Ovary (tissue), 9 donors: Measurements from ENCODE around the gene CGB8. TPM values are rescaled to one million over a fixed set of nuclear protein-coding genes. Genes with fewer than 3 reads are reported as not detected.

Experiments
- DNase-seq, 5 donors: peaks; one replicate each; pipeline ENCODE4 v3.0.0-alpha.2; 2019 to 2020
- H3K27ac ChIP-seq, 2 donors: fragments of 200-600 bp; one replicate each; pipeline versions ENCODE4 v1.5.1 to v1.8.0; 2019 to 2022
- H3K27me3 ChIP-seq: fragments of 200-600 bp; one replicate; pipeline ENCODE4 v1.8.0; 2022
- H3K36me3 ChIP-seq: fragments of 200-600 bp; sonication (generic); one replicate; pipeline ENCODE4 v1.5.1; 2019
- H3K4me1 ChIP-seq: one replicate; pipeline ENCODE4 v1.8.1; 2013; ENCODE audit warnings: mild to moderate bottlenecking, moderate library complexity; ENCODE audit not compliant: insufficient read depth
- H3K4me3 ChIP-seq: fragments of 200-600 bp; sonication (generic); one replicate; pipeline ENCODE4 v1.5.1; 2017
- H3K9me3 ChIP-seq, 2 donors: fragments of 200-600 bp in 1 of 2; sonication (generic) in 1 of 2; one replicate each; pipeline versions ENCODE4 v1.5.1 to v1.8.1; 2013 to 2019; ENCODE audit warnings: mild to moderate bottlenecking in 1 of 2, moderate library complexity in 1 of 2
- EP300 ChIP-seq: sonication (generic); formaldehyde crosslinking; IDR thresholded peaks from one replicate; pipeline ENCODE4 v1.6.1; 2017; ENCODE audit warnings: antibody characterized with exemption
- POLR2A ChIP-seq: fragments of 450-650 bp; IDR thresholded peaks from one replicate; pipeline ENCODE4 v1.6.1; 2017; ENCODE audit warnings: antibody characterized with exemption, mild to moderate bottlenecking, moderate library complexity
- WGBS, 3 donors: extraction: QIAGEN DNeasy Blood & Tissue Kit in 1 of 3; methylation state at CpG; one replicate each; pipeline versions ENCODE4 v1.1.5 to v1.1.7; 2013 to 2017; 5-methylcytosine and 5-hydroxymethylcytosine counted together
- intact Hi-C, 4 donors: fragments of 100-400 bp; cut with DNase I; formaldehyde crosslinking; loops; one replicate each; pipeline versions ENCODE4 v1.11.0 to v1.15.1; 2022 to 2023
- polyA plus RNA-seq, 2 donors: library from polyadenylated mRNA; stranded (reverse); fragments of 200-250 nt in 1 of 2; fragments of 350-450 nt in 1 of 2; fragmentation: Illumina TruSeq in 1 of 2; extraction: RNeasy Lipid Tissue Mini Kit (QIAGEN cat#74804) in 1 of 2; gene quantifications; one replicate each; pipeline ENCODE4 v1.2.3, GENCODE V29; 2013 to 2014
- total RNA-seq, 7 donors: library from RNA; depleted of rRNA in 2 of 7; stranded (reverse); fragments of >200 nt in 2 of 7; fragmentation: NEBNext Ultra II Directional in 3 of 7; extraction: Animal tissue kit (Norgen Biotek cat#: 25700) in 3 of 7; gene quantifications; one replicate each; pipeline versions ENCODE4 v1.1.0 to v1.2.4, GENCODE V29; 2016 to 2023
- TF ChIP-seq, protein P1 (sequence below), 3 donors: fragments of 450-650 bp in 2 of 3; fragments of 200-600 bp in 1 of 3; IDR thresholded peaks; one replicate each; pipeline versions ENCODE4 v1.5.1 to v1.8.0; 2016 to 2022; ENCODE audit warnings: antibody characterized with exemption in 3 of 3, mild to moderate bottlenecking in 1 of 3
- donor health status: DM: no; HTN: no; CAD: no; lungs with moderate emphysema.
- donor health status: DM: no; HTN: no; CAD: no.
- donor health status: Bipolar disorder and iron deficiency.
- donor health status: DM: yes; HTN: yes; CAD: no.
- donor health status: DM: no; HTN: no; CAD: no.
- donor health status: DM: yes; HTN: yes; CAD: no.

CGB8 gene
- total and polyA plus RNA-seq, 9 donors: 0.46 TPM; not detected in 8

DNA sequence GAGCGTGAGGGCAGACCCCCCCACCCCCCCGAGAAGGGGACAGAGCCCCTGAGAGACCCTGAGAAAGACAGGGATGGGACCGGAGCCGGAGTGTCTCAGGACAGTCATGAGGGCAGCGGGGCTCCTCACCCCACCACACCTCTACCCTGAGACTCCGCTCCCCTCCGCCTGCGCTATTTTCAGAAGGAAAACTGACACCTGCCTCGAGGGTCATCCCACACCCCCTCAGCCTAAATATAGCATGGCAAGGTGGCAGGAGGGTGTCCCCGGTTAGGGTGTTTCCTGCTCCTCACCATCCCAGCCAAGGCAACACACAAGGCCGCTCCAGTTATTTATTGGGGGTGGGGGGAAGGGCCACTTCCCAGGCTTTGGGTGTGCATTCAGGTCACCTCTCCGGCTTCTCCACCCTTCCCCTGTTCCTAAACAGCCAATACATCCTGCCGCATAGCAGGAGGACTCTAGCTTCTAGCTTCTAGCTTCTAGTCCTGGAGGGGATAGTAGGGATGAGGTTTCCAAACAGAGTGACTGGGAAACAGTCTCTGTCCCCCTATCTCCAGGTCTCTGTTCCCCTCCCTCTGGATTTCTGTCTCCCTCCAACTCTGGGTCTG, 17.1 kb upstream of the CGB8 start:
- H3K9me3 ChIP-seq: no peaks in the 10 kb centered on the region
- DNase-seq: no peak
- 52 to 60% (median 59%) methylated on average over 13 of the region's 13 CpGs for WGBS, 3 donors
- no peaks in the 10 kb centered on the region for H3K27me3 ChIP-seq
- intact Hi-C loops: no loop called here
- no peak overlapping the region for H3K27ac ChIP-seq
- H3K4me1 ChIP-seq: peaks cover 2% of the 10 kb centered on the region
- TF ChIP-seq EP300 (no peak), POLR2A (no peak)
- TF ChIP-seq, protein P1, sequence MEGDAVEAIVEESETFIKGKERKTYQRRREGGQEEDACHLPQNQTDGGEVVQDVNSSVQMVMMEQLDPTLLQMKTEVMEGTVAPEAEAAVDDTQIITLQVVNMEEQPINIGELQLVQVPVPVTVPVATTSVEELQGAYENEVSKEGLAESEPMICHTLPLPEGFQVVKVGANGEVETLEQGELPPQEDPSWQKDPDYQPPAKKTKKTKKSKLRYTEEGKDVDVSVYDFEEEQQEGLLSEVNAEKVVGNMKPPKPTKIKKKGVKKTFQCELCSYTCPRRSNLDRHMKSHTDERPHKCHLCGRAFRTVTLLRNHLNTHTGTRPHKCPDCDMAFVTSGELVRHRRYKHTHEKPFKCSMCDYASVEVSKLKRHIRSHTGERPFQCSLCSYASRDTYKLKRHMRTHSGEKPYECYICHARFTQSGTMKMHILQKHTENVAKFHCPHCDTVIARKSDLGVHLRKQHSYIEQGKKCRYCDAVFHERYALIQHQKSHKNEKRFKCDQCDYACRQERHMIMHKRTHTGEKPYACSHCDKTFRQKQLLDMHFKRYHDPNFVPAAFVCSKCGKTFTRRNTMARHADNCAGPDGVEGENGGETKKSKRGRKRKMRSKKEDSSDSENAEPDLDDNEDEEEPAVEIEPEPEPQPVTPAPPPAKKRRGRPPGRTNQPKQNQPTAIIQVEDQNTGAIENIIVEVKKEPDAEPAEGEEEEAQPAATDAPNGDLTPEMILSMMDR (IDR thresholded peaks at IDR 0.05): no peak
- no peak overlapping the region for H3K4me3 ChIP-seq
- H3K36me3 ChIP-seq: no peaks in the 10 kb centered on the region

DNA sequence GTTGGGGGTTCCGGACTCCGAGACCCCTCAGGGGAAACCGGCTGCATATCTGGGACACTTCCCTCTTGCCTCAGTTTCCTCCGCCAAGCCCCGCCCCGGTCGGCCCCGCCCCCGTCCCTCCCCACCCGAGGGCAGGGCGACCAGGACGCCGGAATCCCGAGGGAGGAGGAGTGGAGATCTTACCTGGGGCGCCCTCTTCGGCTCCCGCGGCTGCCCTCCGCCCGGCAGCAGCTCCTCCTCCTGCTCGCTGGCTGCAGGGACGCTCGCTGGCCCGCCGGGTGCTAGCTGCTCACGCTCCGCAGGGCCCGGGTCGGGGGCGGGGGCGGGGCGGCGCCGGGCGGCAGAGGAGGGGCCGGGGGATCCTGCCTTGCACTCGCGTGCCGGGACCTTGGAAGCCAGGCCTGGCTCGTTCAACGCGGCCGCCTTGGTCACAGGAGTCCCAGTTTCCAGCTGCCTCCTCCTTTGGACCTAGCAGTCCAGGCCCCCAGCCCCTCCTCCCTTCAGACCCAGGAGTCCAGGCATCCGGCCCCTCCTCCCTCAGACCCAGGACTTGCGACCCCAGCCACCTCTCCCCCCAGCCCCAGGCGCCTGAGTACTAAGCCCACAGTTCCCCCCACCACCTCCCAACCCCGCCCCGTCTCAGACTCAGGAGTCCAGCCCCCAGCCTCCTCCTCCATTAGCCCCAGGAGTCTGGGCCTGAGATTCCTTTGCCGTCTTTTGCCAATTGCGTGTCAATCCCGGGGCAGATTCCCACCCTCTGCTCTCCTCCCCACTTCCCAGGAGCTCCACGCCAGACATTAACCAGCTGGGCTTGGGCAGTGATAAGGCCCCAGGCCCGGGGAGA, 16.1 kb upstream of the CGB8 start, which contains the start of gene NTF4:
NTF4 (minus strand) TSS at position 51 of the 844 bp plus-strand sequence. CDS start 2,821 bp downstream, outside the sequence.
- intact Hi-C loops: no loop called here
- no peaks in the 10 kb centered on the region for H3K27me3 ChIP-seq

DNA sequence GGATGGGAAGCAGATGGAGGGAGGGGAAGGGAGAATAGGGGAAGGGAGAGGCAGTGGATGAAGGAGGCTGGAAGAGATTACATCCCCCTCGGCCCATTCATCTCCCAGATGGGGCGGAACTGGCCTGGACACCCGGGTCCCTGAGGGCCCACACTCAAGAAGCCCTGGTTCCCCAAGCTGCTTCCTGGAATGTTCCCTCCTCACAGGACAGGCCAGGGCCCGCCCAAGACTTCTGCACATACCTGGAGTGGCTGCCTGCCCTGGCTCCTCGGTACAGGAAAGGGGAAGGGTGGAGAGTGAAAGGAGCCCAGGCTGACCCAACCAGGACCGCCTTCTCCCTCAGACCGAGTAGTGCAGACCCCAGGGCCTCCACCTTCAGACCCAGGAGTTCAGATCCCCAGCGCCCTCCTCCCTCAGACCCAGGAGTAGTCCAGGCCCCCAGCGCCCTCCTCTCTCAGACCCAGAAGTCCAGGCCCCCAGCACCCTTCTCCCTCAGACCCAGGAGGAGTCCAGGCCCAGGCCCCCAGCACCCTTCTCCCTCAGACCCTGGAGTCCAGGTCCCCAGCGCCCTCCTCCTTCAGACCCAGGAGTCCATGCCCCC, 15.2 kb upstream of the CGB8 start:
- 50 to 55% (median 55%) methylated on average over 10 of the region's 10 CpGs for WGBS, 3 donors
- Histone ChIP-seq H3K9me3 (no peaks in the 10 kb centered on the region), H3K36me3 (no peaks in the 10 kb centered on the region), H3K4me3 (no peak overlapping the region), H3K27me3 (no peaks in the 10 kb centered on the region), H3K4me1 (peaks cover 2% of the 10 kb centered on the region), H3K27ac (no peak overlapping the region)
- intact Hi-C loops: no loop called here
- TF ChIP-seq POLR2A (no peak), EP300 (no peak)
- TF ChIP-seq, protein P1 (IDR thresholded peaks at IDR 0.05): no peak
- DNase-seq: no peak

More for the DNA sequence above, 16.1 kb upstream of the CGB8 start, which contains the start of gene NTF4:
- no peak within 1 kb of the TSS for H3K4me3 ChIP-seq
- no peak for TF ChIP-seq POLR2A
- no peak for TF ChIP-seq EP300
- TF ChIP-seq, protein P1 (IDR thresholded peaks at IDR 0.05): no peak
- H3K36me3 ChIP-seq: no peaks in the 10 kb centered on the region
- peaks cover 2% of the 10 kb centered on the region for H3K4me1 ChIP-seq
- no peak within 1 kb of the TSS for H3K27ac ChIP-seq
- 1 to 4% (median 3%) methylated on average over 27 to 53 of the region's 53 CpGs for WGBS, 3 donors
- DNase-seq: peak in 3 of 5 donors; percentile 11 to 56 (median 50)
- H3K9me3 ChIP-seq: no peaks in the 10 kb centered on the region

DNA sequence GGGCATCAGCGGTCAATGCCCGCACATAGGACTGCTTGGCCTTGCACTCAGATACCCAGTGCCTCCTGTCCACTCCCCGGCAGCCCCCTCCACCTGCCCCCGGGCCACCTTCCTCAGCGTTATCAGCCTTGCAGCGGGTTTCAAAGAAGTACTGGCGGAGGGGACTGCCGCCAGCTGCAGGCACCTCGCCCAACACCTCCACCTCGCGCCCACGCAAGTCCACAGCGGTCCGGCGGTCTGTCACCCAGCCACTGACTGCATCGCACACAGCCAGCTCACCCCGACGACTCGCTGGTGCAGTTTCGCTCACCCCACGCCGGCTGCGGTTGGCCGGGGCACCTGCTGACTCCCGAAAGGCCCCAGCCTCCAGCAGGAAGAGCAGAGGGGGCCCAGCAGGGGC, 12.5 kb upstream of the CGB8 start:
- Histone ChIP-seq H3K27ac (no peak overlapping the region), H3K27me3 (no peaks in the 10 kb centered on the region), H3K36me3 (no peaks in the 10 kb centered on the region), H3K9me3 (no peaks in the 10 kb centered on the region), H3K4me1 (peaks cover 4% of the 10 kb centered on the region), H3K4me3 (no peak overlapping the region)
- intact Hi-C loops: no loop called here
- no peak for DNase-seq
- WGBS, 3 donors: 81 to 87% (median 82%) methylated on average over 25 of the region's 25 CpGs
- TF ChIP-seq, protein P1 (IDR thresholded peaks at IDR 0.05): no peak
- no peak for TF ChIP-seq POLR2A
- no peak for TF ChIP-seq EP300
